ENCODE data around the gene NEURL1.
"Not testable (repeated sequence)": the region's sequence is repeated elsewhere in the genome, so short reads cannot be mapped to it uniquely, and the experiment has no call there.

The NEURL1 gene

GRCh38 chr10:103606097-103606438 lies 112.6 kb downstream of the NEURL1 start:
- not testable (repeated sequence) for DNase-seq (ENCODE audit: low read depth in 2 of 2)

- DNase-seq (ENCODE audit: low read depth in 2 of 2), result not testable (repeated sequence)
These were observed 113.5 kb downstream of the NEURL1 start for GRCh38 chr10:103607051-103607450.

GRCh38 chr10:103608056-103608455 lies 114.6 kb downstream of the NEURL1 start:
- DNase-seq (ENCODE audit: low read depth in 2 of 2), result not testable (repeated sequence)

- DNase-seq (ENCODE audit: low read depth in 2 of 2), result no peak
These were observed 116.0 kb downstream of the NEURL1 start for GRCh38 chr10:103609231-103610082.

GRCh38 chr10:103610083-103610472 lies 116.6 kb downstream of the NEURL1 start:
- DNase-seq (ENCODE audit: low read depth in 2 of 2), result no peak

- DNase-seq (ENCODE audit: low read depth in 2 of 2), result no peak
These were observed 117.5 kb downstream of the NEURL1 start for GRCh38 chr10:103610921-103611511.

- DNase-seq (ENCODE audit: low read depth in 2 of 2), result no peak
These were observed 119.2 kb downstream of the NEURL1 start for GRCh38 chr10:103612462-103613365.

- no peak for DNase-seq (ENCODE audit: low read depth in 2 of 2)
These were observed 120.1 kb downstream of the NEURL1 start for GRCh38 chr10:103613616-103614015.

GRCh38 chr10:103614306-103615158 lies 121.0 kb downstream of the NEURL1 start:
- DNase-seq (ENCODE audit: low read depth in 2 of 2), result no peak

GRCh38 chr10:103616705-103617601 lies 123.4 kb downstream of the NEURL1 start:
- no peak for DNase-seq (ENCODE audit: low read depth in 2 of 2)

- DNase-seq (ENCODE audit: low read depth in 2 of 2), result no peak
These were observed 124.3 kb downstream of the NEURL1 start for GRCh38 chr10:103617602-103618385.

GRCh38 chr10:103618575-103619423 lies 125.3 kb downstream of the NEURL1 start:
- no peak for DNase-seq (ENCODE audit: low read depth in 2 of 2)

GRCh38 chr10:103619424-103620351 lies 126.2 kb downstream of the NEURL1 start:
- no peak for DNase-seq (ENCODE audit: low read depth in 2 of 2)

GRCh38 chr10:103620352-103620740 lies 126.8 kb downstream of the NEURL1 start:
- DNase-seq (ENCODE audit: low read depth in 2 of 2), result no peak

- no peak for DNase-seq (ENCODE audit: low read depth in 2 of 2)
These were observed 127.6 kb downstream of the NEURL1 start for GRCh38 chr10:103620891-103621782.

- no peak for DNase-seq (ENCODE audit: low read depth in 2 of 2)
These were observed 128.2 kb downstream of the NEURL1 start for GRCh38 chr10:103621783-103622125.

GRCh38 chr10:103622286-103622685 lies 128.8 kb downstream of the NEURL1 start:
- DNase-seq (ENCODE audit: low read depth in 2 of 2), result no peak

Measured in stimulated activated CD4-positive, alpha-beta T cell treated with anti-CD3 and anti-CD28 coated beads, Interleukin-15, amount 100 ng/mL, for 48 hours (primary cell).